NCI-H1930 (cell line): ENCODE data around the gene SLCO3A1.

ENCODE experiments used
- DNase-seq, 2 experiments: peaks; one replicate each; lab custom pipeline; 2025; lab: John Stamatoyannopoulos, UW

The SLCO3A1 gene

DNA sequence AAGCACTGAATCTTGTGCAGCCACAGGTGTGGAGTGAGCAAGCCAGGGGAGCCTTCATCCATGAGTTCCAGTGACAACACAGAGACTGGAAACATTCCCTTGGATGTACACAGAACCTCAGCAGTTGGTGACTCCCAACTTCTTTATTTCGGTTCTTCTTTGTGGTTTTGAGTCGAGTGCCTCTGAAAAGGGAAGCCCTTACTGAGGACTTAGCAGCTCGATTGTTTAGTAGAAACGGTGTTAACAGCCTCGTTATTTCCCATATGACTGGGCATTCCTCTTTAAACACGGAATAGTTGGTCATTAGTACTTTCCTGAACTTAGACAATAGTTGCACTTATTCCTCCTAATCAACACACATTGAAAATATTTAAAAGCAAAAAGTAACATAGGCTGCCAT, 7.7 kb downstream of the SLCO3A1 start:
- DNase-seq: no peak

DNA sequence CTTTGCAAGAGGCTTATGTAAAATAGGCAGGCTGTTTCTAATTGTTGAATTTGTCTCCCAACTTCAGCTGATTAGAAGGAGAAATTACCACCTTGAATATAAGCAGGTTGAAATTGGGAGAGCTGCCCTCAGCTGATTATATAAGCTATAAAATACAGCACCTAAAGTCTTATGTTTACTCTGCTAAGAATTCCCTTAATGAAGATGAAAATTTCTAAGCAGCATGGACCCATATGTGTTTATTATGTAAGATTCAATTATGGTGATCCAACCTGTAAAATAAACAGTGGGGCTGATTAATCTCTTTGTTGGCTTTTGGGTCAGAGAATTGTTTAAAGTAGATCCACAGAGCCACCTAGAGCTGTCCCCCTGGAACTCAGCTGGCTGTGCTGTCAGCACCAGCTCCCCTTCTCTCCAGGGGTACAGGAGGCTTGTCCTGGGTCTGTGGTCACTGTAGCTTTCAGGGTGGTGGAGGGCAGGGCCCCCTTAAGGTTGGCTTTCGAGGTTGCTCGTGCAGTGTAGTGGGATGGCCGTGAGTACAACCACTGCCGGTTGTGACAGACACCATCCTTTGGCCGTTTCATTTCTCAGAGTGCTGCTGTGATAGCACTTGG, 9.5 kb downstream of the SLCO3A1 start:
- no peak for DNase-seq

DNA sequence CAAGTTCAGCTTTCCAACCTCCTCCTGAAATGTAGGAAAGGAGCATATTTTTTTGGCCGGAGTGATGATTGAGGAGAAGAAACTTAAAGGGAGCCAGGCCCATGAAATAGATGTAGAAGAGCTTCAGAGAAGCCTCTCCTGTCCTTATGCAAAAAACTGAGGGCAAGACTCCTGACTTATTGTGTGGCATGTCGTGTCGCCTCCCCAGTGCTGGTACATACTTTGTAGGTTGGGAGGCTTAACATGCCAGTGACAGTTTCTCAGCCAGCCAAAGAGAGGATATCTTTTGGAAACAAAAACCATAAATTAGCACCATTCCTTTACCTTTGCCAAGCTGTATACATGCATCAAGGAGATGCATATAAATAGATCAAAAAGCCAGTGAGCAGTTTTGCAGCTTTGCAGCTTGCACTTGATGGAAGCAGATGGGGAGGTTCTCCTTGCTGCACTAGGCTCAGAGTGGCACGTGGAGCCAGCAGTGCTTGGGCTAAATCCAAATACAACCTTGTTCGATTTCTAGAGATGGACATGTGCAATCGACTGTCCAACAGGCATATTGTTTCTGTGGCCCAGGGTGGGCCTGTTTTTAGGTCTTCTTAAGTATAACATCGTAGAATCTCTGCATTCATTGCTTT, 10.2 kb downstream of the SLCO3A1 start:
- DNase-seq: no peak

DNA sequence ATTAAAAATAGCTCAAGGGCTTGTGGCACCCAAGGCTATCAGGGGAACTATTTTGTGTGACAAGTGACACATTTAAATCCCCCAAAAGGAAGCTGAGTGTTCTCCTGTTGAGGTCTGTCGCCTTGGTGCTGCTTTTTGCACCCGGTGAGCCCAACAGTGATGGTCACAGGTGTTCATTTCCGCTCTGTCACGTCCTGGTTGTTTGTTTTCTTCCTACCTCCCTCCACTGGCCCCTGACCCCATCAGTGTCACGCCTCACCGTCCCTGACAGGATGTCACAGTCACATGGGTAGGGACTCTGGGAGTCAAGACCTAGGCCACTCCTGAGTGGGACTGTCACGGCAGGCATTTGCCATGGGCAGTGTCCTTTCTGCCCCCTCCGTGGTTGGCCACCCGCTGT, 11.2 kb downstream of the SLCO3A1 start:
- no peak for DNase-seq

DNA sequence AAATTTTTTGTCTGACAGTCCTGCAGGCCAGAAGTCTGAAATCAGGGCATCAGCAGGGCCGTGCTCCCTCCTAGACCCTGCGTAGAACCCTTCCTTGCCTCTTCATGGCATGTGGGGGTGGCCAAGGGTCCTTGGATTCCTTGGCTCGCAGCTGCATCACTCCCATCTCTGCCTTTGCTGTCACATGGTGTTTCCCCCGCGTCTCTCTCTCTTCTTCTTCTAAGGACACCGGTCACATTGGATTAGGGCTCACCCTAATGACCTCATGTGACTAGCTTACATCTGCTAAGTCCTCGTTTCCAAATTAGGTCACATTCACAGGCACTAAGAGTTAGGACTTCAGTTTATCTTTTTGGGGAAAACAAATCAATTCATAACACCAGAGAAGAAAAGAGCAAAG, 12.0 kb downstream of the SLCO3A1 start:
- no peak for DNase-seq

DNA sequence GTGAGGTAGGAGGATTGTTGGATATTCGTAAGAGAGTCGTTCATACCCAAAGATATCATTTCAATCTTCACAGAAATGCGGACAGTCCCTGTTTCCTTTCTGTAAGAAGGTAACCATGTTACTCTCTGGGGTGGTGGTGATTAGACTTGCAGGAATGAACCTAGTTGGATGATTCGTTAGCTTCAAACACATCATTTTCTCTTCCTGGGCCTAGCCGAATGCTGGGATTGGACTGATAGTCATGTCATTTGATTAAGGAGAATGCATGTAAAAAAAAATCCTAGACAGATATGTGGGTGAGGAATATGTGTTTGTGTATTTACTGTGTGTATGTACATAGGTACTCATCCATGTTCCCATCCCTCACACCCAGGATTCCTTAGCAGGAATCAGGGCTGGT, 12.4 kb downstream of the SLCO3A1 start:
- no peak for DNase-seq

DNA sequence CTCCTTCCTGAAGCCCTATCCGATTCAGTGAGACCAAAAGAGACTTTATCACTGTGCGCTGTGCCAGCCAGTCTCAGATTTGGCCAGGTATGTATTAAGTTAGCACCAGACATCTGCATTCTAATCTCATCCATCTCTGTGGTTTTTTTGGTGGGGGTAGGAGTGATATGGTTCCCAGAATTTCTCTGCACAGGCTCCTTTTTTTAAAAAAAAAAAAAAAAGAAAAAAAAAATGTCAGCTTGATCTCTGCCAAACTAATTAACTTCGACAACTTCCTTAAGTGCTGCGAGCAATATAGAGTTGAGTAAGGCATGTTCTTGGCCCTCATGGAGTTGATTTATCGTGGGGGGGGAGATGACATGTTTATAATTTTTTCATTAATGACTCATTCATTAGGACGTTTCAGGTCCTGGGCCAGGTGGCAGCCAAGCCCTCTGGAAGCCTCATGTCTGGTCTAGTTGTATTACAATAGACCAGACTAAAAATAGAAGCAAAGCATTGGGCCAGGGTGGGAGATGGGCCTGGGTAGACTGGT, 12.9 kb downstream of the SLCO3A1 start:
- DNase-seq: no peak

DNA sequence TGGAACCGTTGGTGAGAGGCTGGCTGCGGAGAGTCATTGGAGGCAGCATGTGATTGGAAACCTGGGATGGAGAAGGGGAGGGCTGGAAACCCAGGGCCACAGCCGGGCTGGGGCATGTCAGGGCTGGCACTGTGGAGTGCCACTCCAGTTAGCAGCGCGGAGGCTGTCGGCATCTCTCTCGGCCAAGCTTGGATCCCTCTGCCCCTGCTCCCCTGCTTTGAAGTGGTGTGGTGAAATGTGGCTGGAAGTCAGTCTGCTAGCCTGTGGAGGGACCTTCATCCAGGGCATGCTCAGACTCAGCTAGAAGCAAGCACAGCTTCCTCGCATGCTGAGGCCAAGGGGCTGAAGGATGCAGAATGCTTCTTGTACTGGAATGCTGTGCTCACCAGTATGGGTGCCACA, 13.5 kb downstream of the SLCO3A1 start:
- DNase-seq: no peak

DNA sequence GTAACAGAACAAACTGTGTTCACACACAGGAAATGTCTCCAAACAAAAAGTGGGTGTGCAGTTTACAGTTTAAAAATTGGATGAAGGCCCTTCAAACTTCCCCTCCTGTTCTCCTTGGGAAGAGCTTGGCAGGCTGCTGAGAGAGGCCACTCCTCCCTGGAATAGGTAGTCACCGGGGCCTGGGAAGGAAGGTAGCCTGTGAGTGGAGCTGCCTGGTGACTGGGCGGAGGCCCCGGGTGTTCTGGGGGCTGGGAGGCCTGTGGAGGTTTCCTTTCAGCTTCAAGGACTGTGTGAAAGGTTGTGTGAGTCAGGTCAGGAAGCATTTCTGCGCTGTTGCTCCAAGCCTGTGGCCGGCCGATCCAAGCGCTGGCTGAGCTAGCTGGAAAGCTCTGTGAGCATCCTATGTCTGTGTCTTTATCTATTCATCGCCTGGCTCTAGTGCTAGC, 14.1 kb downstream of the SLCO3A1 start:
- no peak for DNase-seq

DNA sequence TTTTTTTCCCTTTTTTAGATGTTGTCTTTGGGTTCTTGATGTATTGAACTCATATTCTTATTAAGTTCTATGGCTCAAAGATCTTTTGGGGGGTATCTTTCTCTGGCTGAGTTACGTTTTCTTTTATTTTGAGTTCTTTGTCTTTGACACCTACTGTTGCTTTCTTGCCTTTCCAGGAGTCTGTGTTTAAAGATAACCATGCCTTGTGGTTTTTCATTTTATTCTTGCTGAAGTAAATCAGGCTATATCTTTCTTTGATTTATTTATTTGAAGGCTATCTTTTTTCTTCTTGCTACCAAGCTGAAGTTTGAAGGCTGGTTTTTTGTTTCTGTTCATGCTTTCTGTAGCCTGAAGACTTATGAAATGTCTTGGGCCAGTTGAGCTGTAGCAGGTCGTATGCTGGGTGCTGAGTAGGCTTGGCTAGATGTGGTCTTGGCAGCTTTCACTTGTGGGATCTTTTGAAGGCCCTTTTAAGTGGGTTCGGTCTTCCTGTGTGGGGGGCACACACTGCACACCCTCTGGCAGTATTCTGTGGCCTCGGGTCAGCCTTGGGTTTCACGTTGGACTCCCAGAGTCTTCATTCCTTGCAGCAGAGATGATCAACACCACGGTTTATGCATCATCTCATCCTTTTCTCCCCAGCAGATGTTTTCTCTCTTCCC, 17.5 kb downstream of the SLCO3A1 start:
- DNase-seq: no peak

DNA sequence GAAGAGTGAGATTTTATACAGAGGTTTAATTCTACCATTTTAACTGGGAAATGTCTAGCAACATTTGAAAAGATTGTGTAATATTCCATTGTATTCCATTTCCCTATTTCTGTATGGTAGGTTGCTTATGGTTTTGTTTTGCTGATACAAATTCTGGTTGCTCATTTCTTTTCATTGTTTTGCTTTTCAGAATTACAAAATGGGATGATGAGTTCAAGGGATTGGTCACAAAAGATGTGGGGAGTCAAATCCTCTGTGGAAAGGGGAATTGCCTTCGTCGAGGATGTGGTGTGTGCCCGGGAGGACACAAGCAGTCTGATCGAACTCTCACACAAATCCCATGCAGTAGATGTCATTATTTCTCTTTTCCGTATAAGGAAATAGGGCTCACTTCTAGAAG, 18.3 kb downstream of the SLCO3A1 start:
- DNase-seq: no peak

DNA sequence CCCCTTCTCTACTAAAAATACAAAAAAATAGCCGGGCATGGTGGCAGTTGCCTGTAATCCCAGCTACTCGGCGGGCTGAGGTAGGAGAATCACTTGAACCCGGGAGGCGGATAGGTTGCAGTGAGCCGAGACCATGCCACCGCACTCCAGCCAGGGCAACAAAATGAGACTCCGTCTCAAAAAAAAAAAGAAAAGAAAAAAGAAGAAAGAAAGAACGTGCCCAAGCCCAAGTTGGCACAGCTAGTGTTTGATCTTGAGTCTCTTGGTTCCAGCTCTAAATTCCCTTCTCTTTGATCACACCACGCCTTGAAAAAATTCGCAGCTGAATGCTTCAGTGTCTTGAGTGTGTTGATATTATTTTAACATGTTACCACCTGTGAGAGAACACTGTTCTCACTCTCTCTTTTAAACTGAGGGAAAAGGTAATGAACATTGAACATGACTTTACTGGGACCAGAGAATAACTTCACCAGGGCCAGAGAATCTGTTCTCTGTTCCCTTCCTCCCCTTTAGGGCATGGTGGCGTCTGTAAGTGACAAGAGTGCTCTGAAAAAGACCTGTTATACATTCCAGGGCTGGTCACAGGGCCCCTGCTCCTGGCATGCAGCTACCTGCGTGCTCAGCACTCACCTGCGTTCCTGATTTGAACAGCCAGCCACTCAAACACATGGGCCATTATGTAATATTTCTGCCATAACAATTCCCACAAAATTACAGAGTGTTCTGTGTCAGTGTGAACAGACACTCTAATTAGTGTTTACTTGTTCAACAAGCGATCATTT, 19.0 kb downstream of the SLCO3A1 start:
- no peak for DNase-seq

DNA sequence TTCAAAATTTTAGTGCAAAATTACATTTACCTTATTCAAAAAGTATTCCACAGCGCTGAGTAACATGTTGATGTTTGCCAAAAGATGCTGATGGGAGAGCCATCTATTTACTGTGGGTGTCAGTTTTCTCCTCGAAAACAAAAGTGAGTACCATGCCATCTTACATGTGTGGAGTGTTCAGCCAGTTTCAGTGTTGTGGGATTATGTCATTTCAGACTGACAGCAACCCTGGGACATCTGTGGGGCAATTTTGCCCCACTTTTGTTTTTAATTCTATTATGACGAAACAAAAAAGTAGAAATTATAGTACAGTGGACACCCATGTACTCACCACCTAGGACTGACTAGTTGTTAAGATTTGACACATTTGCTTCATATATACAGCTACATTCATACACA, 19.6 kb downstream of the SLCO3A1 start:
- DNase-seq: no peak

DNA sequence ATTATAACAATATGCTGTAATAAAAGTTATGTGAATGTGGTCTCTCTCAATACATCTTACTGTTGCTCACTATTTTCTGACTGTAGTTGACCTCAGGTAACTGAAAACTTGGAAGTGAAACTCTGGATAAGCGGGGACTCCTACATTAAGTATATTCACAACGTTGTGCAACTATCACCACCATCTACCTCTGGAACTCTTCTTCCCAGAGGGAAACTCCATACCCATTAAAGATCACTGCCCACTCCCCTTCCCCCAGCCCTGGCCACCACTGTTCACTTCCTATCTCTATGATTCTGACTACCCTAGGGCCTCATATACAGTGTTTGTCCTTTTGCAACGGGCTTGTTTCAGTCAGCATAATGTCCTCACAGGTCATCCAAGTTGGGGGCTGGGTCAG, 20.7 kb downstream of the SLCO3A1 start:
- no peak for DNase-seq

DNA sequence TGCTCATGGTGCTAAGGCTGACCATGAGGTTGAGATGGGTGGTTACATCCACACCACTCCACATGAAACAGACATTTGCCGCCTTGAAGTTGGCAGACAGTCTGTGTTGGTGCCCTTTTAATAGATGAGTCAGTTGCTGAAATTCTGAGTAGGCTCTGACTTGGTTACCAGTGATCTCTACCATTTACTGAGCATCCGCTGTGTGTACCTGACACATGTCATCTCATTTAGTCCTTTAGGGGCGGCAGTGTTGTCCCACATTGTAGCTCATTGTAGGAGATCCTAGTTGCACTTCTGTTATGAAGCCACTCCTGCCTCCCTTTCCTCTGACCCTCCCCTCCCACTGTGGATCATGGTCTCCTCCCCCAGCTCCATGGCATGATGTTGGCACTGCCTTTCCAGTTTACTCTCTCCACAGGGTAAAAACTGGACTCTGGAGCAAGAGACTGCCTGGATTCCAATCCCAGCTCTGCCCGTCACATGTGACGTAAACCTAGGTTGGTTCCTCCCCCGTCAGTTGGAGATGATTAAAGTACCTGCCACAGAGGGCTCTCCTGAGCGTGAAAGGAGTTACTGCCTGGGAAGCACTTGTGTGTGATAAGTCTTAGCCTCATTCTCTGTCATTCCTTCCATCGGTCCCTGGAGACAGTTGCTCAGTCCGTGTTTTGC, 21.6 kb downstream of the SLCO3A1 start:
- no peak for DNase-seq

DNA sequence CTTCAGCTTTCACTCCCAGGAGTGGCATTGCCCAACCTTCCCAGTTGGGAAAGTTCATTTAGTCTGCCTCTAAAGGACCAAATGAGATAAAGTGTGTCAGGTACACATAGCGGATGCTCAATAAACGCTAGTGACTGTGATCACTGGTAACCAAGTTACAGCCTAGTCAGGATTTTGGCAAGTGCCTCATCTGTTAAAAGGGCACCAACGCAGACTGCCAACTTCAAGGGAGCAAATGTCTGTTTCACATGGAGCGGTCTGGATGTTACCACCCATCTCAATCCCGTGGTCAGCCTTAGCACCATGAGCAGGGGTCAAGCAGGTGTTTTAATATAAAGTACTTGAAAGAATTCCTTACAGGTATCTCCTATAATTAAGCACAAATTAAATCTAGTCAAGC, 22.7 kb downstream of the SLCO3A1 start:
- no peak for DNase-seq

DNA sequence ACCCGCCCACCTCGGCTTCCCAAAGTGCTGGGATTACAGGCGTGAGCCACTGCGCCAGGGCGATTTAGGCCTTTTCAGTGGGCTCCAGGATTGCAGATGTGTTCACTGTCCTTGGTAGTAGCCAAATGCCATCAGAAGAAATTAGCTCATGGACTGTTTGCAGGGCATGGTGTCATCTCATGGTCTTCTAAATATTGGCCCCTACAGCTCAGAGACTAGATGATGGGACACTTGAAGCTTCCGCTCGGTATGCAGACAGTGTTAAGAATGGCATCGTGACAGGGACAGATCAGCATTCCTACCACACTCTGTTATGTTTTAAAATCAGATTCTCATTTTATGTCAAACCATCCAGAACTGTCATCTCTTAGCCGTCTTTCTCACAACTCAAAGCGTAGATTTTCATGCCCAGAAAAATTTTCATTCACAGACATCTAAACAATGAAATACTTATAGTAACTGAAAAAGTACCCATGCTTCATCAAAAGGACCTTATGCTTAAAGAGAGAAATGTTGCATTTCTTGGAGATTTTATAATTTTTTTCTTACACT, 24.9 kb downstream of the SLCO3A1 start:
- DNase-seq: no peak

DNA sequence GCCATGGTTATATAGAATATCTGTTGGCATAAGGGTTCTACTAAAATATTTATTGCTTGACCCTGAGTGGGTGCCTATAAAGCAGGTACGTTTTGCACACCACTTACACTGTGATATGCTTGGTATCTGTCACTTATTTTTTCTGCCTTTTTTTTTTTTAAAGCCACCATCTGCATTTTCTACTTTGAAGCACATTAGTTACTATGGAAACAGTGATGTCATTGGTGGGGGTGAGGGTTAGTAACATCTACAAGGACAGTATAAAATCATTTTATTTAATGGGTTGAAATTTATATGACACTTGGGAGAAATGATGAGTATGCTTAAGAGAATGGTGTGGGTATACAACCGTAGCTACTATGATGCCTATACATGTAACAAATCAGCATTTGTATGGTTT, 25.6 kb downstream of the SLCO3A1 start:
- no peak for DNase-seq

DNA sequence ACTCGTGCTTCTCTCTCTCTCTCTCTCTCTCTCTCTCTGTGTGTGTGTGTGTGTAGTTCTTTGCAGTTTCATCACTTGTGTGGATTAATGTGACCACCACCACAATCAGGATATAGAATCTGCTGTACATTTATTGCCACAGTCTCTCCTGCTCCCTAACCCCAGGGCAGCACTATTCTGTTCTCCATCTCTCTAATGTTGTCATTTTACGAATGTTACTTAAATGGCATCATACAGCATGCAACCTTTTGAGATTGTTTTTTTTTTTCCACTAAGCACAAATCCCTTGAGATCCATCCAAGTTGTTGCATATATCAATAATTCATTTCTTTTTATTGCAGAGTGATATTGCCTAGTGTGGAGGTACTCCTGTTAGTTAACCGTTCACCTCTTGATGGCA, 26.9 kb downstream of the SLCO3A1 start:
- no peak for DNase-seq

DNA sequence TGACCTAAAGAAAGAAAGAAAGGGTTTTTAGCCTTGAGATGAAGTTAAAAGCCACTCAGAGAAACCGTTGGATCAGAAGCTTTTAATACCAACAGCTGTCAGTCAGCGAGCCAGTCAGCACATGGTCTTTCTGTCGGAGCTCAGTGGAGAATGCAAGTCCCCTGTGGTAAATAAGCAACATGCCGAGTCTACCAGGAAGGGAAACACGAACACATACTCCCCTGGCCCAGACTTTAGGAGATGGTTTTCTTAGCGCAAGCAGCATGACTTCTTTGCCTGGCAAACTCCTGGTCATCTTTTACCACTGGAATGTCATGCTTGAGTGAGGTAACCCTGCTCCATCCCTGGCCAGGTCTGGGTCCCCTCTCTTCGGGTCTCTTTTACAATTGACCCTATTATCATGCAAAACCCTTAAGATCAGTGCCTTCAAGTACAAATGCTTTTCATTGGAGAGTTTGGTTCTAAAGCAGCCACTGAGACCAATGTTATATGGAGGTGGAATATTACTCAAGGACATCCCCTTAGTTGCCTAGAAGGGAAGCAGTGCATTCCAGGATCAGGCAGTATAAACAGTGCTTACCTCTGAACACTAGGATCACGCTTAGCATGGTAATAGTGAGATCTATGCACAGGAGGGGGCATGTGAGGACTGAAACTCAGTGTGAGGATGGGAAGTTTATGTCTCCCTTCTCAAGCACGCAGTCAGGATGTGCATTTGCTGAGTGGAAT, 28.2 kb downstream of the SLCO3A1 start:
- no peak for DNase-seq
